Peyer's patch (tissue), 4 donors: ENCODE measurements around the gene PPP2R5E.

ENCODE experiments used
- CTCF ChIP-seq, 6 experiments: fragments of 450-650 bp in 4 of 6; fragments of 200-600 bp in 2 of 6; sonication (generic) in 1 of 6; IDR thresholded peaks; one replicate each; pipeline ENCODE4 v1.5.1; 2017 to 2019; ENCODE audit warnings: antibody characterized with exemption in 6 of 6, mild to moderate bottlenecking in 3 of 6, moderate library complexity in 1 of 6
- POLR2A ChIP-seq, 2 donors: fragments of 450-650 bp; IDR thresholded peaks; one replicate each; pipeline ENCODE4 v1.5.1; 2017; ENCODE audit warnings: antibody characterized with exemption in 2 of 2, mild to moderate bottlenecking in 2 of 2, moderate library complexity in 2 of 2

GRCh38 chr14:63394432-63394831 lies 148.7 kb downstream of the PPP2R5E start:
- no peak for TF ChIP-seq CTCF (IDR thresholded peaks at IDR 0.05)
- TF ChIP-seq POLR2A (IDR thresholded peaks at IDR 0.05): no peak
